Measurements from ENCODE around the gene PHLDB1.
"Not testable (repeated sequence)": the region's sequence is repeated elsewhere in the genome, so short reads cannot be mapped to it uniquely, and the experiment has no call there.

PHLDB1 gene

DNA sequence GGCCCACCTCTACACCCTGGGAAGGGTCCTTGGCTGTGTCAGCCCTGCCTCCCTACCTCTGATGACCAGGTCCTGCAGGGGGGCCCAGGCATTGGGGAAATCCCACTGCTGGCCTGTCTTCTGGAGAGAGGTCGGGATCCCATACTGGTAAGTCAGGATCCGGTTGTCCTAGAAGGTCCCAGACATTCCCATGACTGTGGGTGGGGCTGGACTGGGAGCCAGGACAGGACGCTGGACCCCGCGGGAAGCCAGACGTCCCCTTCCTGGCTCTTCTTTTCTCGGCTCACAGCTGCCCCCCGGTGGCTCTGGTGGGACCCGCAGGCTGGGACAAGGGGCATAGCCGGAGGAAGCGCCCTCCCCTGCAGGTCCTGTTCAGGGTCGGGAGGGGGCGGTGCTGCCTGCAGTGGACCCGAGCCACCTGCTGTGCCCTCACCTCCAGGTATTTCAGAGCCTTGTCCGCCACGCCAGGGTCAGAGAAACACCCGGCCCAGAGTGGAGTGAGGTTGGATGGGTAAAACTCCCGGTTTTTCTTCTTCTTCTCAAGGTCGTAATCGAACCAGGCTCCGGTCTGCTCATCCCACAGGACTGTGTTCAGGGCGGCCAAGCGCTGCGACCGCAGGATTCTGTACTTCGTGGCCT lies 52.0 kb downstream of the PHLDB1 start:
- peak; percentile 69 for DNase-seq (ENCODE audit: low read depth)

DNA sequence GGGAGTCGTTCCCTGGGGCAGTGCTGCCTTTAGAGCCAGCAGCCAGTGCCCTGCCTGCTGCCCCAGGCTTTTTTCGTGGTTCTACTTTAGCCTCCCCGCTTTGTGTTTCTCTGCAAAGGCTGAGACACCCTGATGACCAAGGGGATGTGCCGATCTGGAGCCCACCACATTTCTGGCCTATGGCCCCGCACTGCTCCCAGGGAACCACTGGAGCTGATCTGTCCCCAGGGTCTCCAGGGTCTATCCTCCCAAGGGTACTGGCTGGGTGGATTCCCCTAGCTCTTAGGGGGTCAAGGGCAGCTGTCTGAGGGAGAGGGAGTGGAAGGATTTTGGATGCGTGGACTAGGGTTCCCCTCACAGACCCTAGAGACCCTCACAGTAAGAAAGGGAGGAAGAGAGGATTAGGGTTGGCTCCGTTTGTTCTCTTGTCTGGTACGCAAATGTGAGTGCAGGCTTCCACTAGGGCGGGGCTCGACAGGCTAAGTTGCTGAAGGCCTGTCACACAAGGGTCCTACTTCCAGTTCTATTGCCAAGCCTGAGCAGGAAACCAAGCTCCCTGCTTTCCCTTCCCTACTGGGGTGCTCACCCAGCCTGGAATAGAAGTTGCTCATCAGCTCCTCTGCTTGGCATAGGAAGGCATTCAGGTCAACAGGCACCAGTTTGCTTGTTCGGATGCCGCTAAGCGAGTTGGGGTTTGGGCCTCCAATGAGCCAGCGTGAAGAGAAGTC lies 52.7 kb downstream of the PHLDB1 start:
- no peak for DNase-seq (ENCODE audit: low read depth)

DNA sequence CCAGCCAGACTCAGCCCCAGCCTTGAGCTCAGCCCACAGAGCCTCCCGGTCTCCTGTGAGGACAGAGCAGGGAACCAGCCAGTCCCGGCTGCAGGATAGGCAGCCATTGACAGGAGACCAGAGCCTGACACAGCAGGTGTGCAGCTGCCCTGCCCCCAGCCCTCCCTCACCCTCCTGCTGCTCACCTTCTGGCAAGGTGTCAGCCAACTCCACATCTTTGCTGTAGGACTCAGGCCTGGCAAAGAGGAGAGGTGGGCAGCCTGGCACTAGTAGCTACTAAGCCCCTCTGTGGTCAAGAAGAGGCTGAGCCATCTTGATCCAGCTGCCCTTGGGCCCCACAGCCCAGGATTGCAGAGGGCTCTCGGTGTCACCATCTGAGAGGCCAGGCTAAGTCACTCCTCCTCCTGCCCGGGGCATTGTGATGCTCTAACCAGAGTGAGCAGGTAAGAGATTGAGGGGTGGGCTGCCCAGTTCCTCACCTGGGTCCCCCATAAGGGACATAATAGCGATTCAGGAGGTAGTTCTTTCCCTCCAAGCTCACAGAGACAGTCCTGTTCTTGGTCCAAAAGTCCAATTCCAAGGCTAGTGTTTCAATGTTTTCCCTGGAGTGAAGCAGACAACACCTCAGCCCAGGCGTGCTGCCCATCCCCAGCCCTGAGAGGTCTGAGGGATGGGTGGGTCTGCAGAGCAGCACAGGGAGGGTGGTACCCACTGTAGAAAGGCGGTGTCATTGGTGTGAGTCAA lies 53.4 kb downstream of the PHLDB1 start:
- DNase-seq (ENCODE audit: low read depth) = no peak

- no peak for DNase-seq (ENCODE audit: low read depth)
Measured at GRCh38 chr11:118661425-118662301, 54.2 kb downstream of the PHLDB1 start.

GRCh38 chr11:118662401-118663271 lies 55.2 kb downstream of the PHLDB1 start:
- no peak for DNase-seq (ENCODE audit: low read depth)

GRCh38 chr11:118663381-118663780 lies 56.0 kb downstream of the PHLDB1 start:
- no peak for DNase-seq (ENCODE audit: low read depth)

DNA sequence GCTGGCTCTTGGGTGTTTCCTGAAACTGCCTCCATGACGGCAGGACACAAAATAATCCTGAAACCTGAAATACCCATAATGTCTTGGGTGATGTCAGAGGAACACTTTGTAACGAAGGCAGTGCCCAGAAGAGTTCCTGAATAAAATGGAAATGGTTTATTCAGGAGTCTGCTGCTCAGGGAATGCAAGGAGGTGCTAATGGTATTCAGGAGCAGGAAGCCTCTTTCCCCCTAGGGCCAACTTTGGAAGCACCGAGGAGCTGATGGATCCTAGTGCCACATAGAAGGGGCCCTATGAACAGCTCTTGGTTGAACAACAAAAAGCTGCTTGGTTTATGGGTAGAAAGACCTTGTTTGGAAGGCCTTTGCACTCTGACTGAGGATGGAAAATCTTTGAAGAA lies 56.5 kb downstream of the PHLDB1 start:
- no peak for DNase-seq (ENCODE audit: low read depth)

- DNase-seq (ENCODE audit: low read depth) = no peak
Measured at GRCh38 chr11:118666371-118666770, 59.0 kb downstream of the PHLDB1 start.

DNA sequence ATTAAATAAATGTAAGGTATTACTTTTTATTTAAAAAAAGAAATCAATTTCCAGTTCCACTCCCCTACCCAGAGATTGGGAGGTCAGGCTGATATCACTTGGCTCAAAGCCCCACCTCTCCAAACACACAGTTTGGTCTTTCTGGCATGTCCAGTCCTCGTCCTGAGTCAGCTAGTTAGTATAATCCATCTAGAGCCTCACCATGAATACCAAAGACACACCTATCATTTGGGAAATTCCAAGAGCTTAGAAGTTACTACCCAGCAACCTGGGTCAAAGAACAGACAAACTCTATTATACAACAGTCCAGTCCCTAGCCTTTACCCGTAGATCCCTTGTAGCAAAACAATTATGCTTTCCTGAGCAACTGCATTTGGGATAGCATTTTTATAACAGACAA lies 62.6 kb downstream of the PHLDB1 start:
- DNase-seq (ENCODE audit: low read depth) = no peak

GRCh38 chr11:118671254-118671653 lies 63.8 kb downstream of the PHLDB1 start:
- no peak for DNase-seq (ENCODE audit: low read depth)

DNA sequence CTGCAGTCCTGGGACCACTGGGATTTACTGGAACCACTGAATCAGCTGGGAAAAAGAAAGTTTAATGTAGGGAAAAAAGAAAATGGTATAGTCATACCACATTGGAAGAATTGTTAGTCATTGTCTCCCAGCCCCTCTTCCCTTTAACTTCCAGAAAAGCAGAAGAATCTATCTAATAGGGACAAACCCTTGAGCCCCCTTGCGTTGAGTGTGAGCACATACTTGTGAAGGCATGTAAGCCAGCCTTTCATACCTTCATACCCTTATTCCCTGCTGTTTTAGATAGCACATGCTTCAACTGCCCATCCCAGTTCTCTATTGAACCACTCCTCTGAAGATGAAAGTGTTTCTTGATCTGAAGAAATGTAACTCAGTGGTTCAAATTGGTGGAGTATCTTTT lies 65.4 kb downstream of the PHLDB1 start:
- DNase-seq (ENCODE audit: low read depth) = no peak

DNA sequence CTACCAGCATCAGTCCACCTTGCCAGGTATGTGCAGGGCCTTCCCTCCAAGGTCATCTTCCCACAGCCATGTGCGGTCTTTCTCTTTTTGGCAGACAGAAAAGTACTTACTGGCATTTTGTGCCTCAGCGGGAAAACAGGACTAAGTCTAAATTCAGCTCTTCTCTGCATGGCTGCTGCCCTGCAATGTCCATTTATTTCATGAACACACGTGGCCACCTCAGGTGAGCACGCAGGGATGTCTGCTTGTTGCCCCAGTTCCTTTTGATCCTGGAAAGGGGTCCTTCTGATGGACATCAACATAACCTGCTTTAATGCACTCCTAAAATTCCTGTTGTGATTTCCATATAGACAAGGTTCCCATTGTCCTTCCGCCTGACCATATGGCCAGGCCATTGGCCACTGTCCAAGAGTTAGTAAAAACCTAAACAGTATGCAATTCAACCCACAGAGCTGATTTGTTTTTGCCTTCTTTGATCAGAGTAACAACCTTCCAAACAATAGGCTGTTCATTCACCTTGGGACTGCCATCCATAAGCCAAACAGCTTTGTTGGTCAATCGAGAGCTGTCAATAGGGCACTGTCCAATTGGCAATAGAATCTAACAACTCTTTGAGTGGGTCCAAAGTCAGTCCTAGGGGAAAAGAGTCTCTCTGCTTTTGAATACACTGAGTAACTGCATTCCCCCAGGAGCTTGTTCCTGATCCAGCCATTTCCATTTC lies 66.1 kb downstream of the PHLDB1 start:
- DNase-seq (ENCODE audit: low read depth) = no peak

DNA sequence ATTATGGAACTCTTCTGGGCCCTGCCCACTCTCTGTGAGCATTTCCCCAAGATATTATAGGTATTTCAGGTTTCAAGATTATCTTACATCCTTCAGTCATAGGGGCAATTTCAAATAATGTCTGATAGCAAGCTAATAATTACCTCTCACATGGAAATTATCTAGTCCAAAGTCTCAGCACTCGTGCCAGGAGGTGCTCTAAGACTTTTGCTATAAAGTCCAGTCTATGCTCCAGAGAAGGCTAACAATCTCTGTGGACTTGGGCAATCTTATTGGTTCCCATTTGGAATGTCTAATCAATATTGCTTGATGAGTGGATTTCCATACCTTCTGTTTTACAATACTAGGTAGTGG lies 66.6 kb downstream of the PHLDB1 start:
- DNase-seq (ENCODE audit: low read depth) = no peak

GRCh38 chr11:118677977-118678376 lies 70.6 kb downstream of the PHLDB1 start:
- DNase-seq (ENCODE audit: low read depth) = no peak

- not testable (repeated sequence) for DNase-seq (ENCODE audit: low read depth)
Measured at GRCh38 chr11:118678908-118679307, 71.5 kb downstream of the PHLDB1 start.

- DNase-seq (ENCODE audit: low read depth) = no peak
Measured at GRCh38 chr11:118679483-118679882, 72.1 kb downstream of the PHLDB1 start, which contains the start of gene TREH. Gene TREH, minus strand, starts transcription at chr11:118679650. Its CDS starts 23 bp downstream, at chr11:118679627.

DNA sequence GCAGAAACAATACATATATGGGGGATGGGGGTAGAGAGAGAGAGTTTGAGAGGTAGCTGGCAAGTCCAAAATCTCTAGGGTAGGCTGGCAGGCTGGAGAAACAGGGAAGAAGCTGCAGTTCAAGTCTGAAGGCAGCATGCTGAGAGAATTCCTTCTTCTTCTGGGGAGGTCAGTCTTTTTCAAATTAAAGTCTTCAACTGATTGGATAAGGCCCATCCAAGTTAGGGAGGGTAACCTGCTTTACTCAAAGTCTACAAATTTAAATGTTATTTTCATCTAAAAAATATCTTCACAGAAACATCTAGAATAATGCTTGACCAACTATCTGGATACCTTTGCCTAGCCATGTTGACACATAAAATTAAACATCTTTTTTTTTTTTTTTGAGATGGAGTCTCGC lies 75.0 kb downstream of the PHLDB1 start:
- DNase-seq (ENCODE audit: low read depth) = no peak

GRCh38 chr11:118682939-118683338 lies 75.5 kb downstream of the PHLDB1 start:
- DNase-seq (ENCODE audit: low read depth) = not testable (repeated sequence)

GRCh38 chr11:118684187-118684586 lies 76.8 kb downstream of the PHLDB1 start:
- no peak for DNase-seq (ENCODE audit: low read depth)

GRCh38 chr11:118687906-118688305 lies 80.5 kb downstream of the PHLDB1 start:
- no peak for DNase-seq (ENCODE audit: low read depth)

Measured in stimulated activated CD4-positive, alpha-beta T cell treated with anti-CD3 and anti-CD28 coated beads, Interleukin-2, amount 100 ng/mL, for 4 hours (primary cell).